Measurements from ENCODE around the gene LRP10.

LRP10 gene

DNA sequence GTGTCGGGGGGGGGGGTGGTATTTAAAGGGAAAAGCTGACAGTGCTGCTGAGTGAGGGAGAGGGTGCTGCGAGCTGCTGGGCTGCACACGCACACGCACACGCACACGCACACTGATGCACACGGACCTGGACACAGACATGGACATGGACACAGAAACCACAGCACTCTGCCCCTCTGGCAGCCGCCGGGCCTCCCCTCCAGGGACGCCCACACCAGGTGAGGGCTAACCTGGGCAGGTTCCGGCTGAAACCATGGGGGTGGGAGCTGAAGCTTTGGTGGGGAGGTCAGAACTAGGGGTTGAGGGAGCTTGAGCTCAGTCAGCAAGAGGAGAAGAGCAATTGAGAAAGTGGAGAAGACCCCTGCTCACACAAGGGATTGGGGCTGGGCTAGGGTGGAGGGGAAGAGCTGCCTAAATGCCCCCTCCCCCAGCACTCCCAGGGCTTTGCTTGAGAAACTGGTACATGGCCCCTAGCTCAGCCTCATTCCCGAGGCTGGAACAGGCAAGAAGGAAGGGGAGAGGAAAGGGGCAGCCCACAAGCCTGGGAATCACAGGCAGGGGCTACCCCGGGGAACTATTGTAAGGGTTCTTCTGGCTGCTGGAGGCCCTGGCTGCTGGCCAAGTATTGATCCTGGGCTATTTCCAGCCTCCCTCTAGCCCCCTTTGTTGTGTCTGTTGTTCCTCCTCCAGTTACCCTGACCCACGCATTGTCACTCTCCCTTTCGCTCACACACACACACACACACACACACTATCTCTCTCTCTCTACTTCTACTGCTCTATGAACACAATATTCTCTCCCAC lies 11.8 kb downstream of the LRP10 start, which contains the start of gene REM2:
Gene REM2, plus strand, starts transcription at position 50 of the 804 bp plus-strand sequence. Its CDS starts 66 bp downstream, at position 116.
- no peaks in the 10 kb centered on the region for H3K9me3 Mint-ChIP-seq
- H3K4me1 Mint-ChIP-seq (ENCODE audit: low read depth), result peaks cover 19% of the 10 kb centered on the region
- peaks cover 14% of the 10 kb centered on the region for H3K27me3 Mint-ChIP-seq (ENCODE audit: low read depth)
- no peak for DNase-seq (ENCODE audit: low spot score)
- peaks cover 11% of the 10 kb centered on the region for H3K36me3 Mint-ChIP-seq (ENCODE audit: low read depth)
- peak within 1 kb of the TSS; percentile 5 for H3K27ac Mint-ChIP-seq
- no peak within 1 kb of the TSS for H3K4me3 Mint-ChIP-seq

DNA sequence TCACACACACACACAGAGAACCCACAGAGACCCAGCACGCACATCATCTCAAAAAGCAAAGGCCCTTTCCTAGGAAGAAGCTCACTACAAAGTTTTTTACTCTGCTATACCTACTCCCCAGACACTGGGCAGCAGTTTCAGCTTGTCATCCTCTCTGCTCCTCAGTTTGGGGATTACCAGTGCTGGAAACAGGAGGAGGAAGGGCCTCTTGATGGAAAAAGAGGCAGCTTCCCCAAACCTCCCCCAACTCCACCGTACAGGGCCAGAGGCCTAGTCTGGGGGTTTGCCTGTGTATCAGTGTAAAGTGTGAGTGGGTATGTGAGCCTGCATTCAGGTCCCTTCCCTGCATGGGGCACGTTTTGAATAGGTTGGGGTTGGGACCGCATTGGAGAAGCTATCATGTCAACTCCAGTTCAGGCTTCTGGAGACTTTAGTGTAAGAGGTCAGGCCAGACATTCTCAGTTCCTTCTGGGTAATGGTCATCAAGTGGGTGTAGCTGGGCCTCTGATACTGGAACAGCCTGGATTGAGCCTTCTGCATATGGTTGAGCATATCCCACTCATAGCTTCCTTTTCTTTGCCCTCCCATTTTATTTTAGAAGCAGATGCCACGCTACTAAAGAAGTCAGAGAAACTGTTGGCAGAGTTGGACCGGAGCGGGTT lies 12.7 kb downstream of the LRP10 start:
- Mint-ChIP-seq H3K4me3 (no peak overlapping the region), H3K27ac (no peak overlapping the region), H3K4me1 (ENCODE audit: low read depth) (peaks cover 19% of the 10 kb centered on the region), H3K27me3 (ENCODE audit: low read depth) (peaks cover 14% of the 10 kb centered on the region), H3K9me3 (no peaks in the 10 kb centered on the region), H3K36me3 (ENCODE audit: low read depth) (peaks cover 7% of the 10 kb centered on the region)
- DNase-seq (ENCODE audit: low spot score), result no peak

DNA sequence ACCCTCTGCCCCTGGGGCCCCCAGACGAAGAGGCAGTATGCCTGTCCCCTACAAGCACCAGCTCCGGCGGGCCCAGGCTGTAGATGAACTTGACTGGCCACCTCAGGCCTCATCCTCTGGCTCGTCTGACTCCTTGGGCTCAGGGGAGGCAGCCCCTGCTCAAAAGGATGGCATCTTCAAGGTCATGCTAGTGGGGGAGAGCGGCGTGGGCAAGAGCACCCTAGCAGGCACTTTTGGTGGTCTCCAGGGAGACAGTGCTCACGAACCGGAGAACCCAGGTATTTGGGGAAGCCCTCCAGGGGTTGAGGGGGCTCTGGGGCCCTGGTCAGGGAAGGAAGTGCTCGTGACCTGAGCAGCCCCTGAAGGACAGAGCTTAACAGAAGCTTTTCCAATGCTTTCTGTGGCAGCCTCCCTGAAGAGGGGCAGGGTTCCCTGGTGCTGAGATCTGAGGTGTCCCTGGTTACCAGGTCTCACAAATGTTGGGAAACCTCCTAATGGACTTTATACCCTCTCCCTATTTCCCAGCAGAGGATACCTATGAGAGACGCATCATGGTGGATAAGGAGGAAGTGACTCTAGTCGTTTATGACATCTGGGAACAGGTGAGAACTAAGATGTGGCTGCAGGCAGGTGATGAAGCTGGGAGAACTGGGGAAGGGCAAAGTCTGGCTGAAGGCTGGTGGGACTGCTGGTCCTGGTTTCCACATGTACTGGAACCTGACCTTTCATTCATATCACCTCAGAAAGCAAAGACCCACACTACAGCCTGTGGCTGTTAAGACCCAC lies 13.4 kb downstream of the LRP10 start:
- no peak overlapping the region for H3K27ac Mint-ChIP-seq

DNA sequence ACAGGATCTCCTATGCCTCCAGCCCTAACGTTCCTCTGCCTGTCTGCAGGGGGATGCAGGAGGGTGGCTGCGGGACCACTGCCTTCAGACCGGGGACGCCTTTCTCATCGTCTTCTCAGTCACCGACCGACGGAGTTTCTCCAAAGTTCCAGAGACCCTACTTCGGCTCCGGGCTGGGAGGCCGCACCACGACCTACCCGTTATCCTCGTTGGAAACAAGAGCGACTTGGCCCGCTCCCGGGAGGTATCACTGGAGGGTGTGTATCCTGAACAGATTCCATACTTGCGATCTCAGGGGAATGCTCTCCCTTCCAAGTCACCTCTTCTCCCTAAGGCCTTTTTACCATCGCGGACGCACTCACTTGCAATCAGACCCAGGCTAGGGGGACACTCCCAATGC lies 14.4 kb downstream of the LRP10 start:
- H3K4me1 Mint-ChIP-seq (ENCODE audit: low read depth), result peaks cover 24% of the 10 kb centered on the region
- peaks cover 14% of the 10 kb centered on the region for H3K27me3 Mint-ChIP-seq (ENCODE audit: low read depth)
- H3K36me3 Mint-ChIP-seq (ENCODE audit: low read depth), result peaks cover 3% of the 10 kb centered on the region
- peak overlapping the region; percentile 74 for H3K27ac Mint-ChIP-seq
- no peak for DNase-seq (ENCODE audit: low spot score)
- no peaks in the 10 kb centered on the region for H3K9me3 Mint-ChIP-seq
- peak overlapping the region; percentile 69 for H3K4me3 Mint-ChIP-seq

More for the DNA sequence above, 13.4 kb downstream of the LRP10 start:
- H3K4me3 Mint-ChIP-seq, result no peak overlapping the region
- no peaks in the 10 kb centered on the region for H3K9me3 Mint-ChIP-seq
- H3K36me3 Mint-ChIP-seq (ENCODE audit: low read depth), result peaks cover under 1% of the 10 kb centered on the region
- DNase-seq (ENCODE audit: low spot score), result no peak
- peaks cover 18% of the 10 kb centered on the region for H3K4me1 Mint-ChIP-seq (ENCODE audit: low read depth)
- H3K27me3 Mint-ChIP-seq (ENCODE audit: low read depth), result peaks cover 14% of the 10 kb centered on the region

DNA sequence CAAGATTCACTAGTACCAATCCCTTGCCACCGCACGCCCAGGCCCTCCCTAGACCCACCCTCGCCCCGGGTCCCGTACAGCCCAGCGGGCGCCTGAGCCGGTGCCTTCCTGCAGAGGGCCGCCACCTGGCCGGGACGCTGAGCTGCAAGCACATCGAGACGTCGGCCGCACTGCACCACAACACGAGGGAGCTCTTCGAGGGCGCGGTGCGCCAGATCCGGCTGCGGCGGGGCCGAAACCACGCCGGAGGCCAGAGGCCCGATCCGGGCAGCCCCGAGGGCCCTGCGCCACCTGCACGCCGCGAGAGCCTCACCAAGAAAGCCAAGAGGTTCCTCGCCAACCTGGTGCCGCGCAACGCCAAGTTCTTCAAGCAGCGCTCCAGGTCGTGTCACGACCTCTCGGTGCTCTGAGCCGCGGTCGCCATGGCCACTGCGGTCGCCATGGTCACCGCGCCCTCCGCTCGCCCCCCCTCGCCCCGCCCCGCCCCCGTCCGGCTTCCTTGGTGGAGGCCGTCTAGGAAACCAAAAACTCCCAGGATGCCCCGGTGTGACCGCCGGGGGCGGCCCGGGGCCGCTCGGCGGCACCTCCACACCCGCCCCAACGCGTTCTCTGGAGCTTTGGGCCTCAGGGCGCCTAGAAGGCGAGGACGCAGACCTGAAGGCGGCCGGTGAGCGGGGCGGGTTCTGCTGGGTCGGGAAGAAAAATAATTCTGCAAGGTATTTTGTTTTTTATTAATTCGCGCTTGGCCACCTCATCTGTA lies 15.1 kb downstream of the LRP10 start:
- Mint-ChIP-seq H3K9me3 (no peaks in the 10 kb centered on the region), H3K27ac (peak overlapping the region; percentile 89), H3K36me3 (ENCODE audit: low read depth) (peaks cover 3% of the 10 kb centered on the region), H3K4me1 (ENCODE audit: low read depth) (peaks cover 24% of the 10 kb centered on the region), H3K4me3 (peak overlapping the region; percentile 93), H3K27me3 (ENCODE audit: low read depth) (peaks cover 14% of the 10 kb centered on the region)
- DNase-seq (ENCODE audit: low spot score), result peak; percentile 69

DNA sequence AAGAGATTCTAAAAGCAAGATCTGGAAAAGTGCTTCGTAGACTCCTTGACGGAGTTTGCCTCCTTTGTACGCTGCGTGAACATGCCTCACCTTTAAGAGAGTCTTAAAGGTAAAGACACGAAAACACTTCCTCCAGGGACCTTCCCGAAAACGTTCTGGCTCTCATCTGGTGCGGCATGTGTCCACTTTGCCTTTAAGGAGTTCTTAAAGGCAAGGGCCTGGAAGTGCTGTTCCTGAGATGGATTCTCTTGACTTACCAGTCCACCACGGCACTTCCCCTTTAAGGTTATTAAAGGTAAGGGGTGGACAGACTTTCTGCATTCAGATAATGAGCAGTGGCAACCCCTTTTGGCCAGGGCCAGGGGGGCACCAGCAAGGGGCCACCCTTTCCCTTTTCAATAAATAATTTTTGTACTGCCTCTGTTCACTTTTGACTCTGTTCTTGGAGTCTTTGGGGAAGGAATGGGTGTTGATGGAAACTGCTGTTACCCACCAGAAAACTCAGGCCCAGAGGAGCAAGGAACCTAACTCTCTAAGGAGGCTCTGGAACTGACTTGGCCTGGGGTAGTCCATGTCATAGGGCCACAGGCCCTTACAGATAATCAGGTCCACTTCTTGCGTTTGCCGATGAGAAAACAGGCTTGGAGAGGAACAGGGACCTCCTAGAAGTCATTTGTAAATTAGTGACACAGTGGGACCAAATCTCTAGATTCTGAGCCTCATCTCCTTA lies 15.9 kb downstream of the LRP10 start:
- Mint-ChIP-seq H3K4me1 (ENCODE audit: low read depth) (peaks cover 24% of the 10 kb centered on the region), H3K27me3 (ENCODE audit: low read depth) (peaks cover 14% of the 10 kb centered on the region), H3K4me3 (peak overlapping the region; percentile 93), H3K27ac (peak overlapping the region; percentile 89), H3K9me3 (no peaks in the 10 kb centered on the region), H3K36me3 (ENCODE audit: low read depth) (peaks cover 3% of the 10 kb centered on the region)
- peak; percentile 23 for DNase-seq (ENCODE audit: low spot score)

DNA sequence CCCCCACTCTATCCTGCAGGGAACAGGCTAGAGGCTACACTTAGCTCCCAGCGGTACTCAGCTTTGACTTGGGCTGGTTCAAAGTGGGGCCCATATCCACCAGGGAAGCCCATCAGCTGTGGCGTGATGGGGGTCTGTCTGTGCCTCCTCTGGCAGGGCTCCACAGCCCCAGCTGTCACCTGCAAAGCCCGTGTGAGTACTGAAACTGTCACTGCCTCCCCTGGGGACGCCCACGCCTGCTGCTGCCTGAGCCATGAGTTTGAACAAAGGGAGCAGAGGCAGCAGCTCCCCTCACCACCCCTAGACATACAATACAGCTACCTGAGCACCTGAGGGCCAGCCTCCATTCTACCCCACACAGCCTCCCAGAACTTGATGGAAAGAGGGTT lies 16.4 kb downstream of the LRP10 start:
- Mint-ChIP-seq H3K4me1 (ENCODE audit: low read depth) (peaks cover 24% of the 10 kb centered on the region), H3K27me3 (ENCODE audit: low read depth) (peaks cover 14% of the 10 kb centered on the region), H3K27ac (no peak overlapping the region), H3K36me3 (ENCODE audit: low read depth) (peaks cover 3% of the 10 kb centered on the region), H3K9me3 (no peaks in the 10 kb centered on the region), H3K4me3 (peak overlapping the region; percentile 93)
- DNase-seq (ENCODE audit: low spot score), result peak; percentile 24

DNA sequence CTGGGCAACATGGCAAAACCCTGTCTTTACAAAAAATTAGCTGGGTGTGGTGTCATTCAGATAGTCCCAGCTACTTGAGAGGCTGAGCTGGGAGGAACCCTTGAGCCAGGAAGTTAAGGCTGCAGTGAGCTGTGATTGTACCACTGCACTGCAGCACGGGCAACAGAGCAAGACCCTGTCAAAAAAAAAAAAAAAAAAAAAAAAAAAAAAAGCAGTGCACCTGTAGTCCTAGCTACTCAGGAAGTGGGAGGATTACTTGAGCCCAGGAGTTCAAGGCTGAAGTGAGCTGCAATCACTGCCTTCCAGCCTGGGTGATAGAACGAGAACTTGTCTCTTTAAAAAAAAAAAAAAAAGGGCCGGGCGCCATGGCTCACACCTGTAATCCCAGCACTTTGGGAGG lies 17.1 kb downstream of the LRP10 start:
- H3K27ac Mint-ChIP-seq, result no peak overlapping the region
- DNase-seq (ENCODE audit: low spot score), result no peak
- peaks cover 3% of the 10 kb centered on the region for H3K36me3 Mint-ChIP-seq (ENCODE audit: low read depth)
- no peak overlapping the region for H3K4me3 Mint-ChIP-seq
- peaks cover 12% of the 10 kb centered on the region for H3K27me3 Mint-ChIP-seq (ENCODE audit: low read depth)
- H3K9me3 Mint-ChIP-seq, result no peaks in the 10 kb centered on the region
- H3K4me1 Mint-ChIP-seq (ENCODE audit: low read depth), result peaks cover 24% of the 10 kb centered on the region

DNA sequence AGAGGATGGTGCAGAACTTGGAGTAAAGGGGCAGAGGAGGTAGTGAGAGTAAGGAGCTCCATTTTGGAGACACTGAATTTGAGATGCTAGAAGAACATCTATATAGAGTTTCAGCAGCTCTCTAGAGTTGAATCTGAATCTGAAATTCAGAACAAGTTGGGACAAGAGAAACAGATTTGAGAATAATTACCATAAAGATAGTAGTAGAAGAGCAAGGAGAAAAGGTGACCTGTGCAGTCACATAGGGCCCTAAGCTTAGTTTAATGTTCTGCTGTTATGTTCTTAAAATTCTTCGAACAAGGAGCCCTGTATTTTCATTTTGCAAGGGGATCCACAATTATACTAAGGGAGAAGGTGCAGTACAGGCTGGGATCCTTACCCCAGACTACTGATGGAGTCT lies 18.9 kb downstream of the LRP10 start:
- Mint-ChIP-seq H3K27me3 (ENCODE audit: low read depth) (peaks cover 7% of the 10 kb centered on the region), H3K9me3 (no peaks in the 10 kb centered on the region), H3K27ac (no peak overlapping the region), H3K36me3 (ENCODE audit: low read depth) (peaks cover 6% of the 10 kb centered on the region), H3K4me3 (no peak overlapping the region), H3K4me1 (ENCODE audit: low read depth) (peaks cover 24% of the 10 kb centered on the region)
- DNase-seq (ENCODE audit: low spot score), result no peak

DNA sequence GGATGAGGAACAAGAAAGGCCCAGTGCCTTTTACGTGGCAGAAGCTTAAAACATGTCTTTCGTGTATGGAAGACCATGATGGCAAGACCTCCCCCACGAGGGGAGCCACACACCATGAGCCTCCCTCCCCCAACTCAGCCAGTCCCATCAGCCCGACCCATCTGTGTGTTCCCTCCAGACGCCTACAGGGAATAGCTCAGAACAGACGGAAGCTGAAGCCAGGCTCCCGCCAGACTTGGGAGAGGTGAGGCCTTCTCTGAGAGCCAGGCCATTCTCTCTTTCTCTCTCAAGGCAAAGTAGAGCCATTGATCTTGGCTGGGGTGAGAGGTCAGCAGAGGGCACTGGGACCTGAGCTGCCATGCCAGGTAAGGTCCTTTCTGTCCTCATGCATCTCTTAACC lies 20.9 kb downstream of the LRP10 start:
- no peak for DNase-seq (ENCODE audit: low spot score)
- Mint-ChIP-seq H3K9me3 (no peaks in the 10 kb centered on the region), H3K27me3 (ENCODE audit: low read depth) (no peaks in the 10 kb centered on the region), H3K4me1 (ENCODE audit: low read depth) (peaks cover 15% of the 10 kb centered on the region), H3K4me3 (no peak overlapping the region), H3K27ac (no peak overlapping the region), H3K36me3 (ENCODE audit: low read depth) (peaks cover 6% of the 10 kb centered on the region)

DNA sequence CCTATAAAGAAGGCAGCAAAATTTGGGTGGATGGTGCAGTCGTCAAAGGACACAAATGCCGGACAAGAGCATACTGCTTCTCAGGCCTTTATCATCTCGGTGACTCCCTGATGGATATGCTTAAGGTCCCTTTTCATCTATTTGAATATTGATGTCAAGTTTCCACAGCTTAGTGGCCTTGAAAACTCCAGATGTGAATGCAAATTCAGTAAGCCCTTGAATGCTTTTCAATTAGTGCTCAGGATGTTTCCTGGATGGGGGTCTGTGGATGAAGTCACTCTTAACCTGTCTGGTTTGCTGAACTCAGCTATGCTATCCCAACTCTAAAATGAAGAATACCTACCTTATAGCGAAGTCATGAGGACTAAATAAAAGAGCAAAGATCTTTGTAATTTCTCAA lies 22.2 kb downstream of the LRP10 start:
- H3K27me3 Mint-ChIP-seq (ENCODE audit: low read depth), result no peaks in the 10 kb centered on the region
- no peaks in the 10 kb centered on the region for H3K9me3 Mint-ChIP-seq
- H3K36me3 Mint-ChIP-seq (ENCODE audit: low read depth), result peaks cover 8% of the 10 kb centered on the region
- no peak overlapping the region for H3K4me3 Mint-ChIP-seq
- H3K27ac Mint-ChIP-seq, result no peak overlapping the region
- no peak for DNase-seq (ENCODE audit: low spot score)
- H3K4me1 Mint-ChIP-seq (ENCODE audit: low read depth), result peaks cover 11% of the 10 kb centered on the region

DNA sequence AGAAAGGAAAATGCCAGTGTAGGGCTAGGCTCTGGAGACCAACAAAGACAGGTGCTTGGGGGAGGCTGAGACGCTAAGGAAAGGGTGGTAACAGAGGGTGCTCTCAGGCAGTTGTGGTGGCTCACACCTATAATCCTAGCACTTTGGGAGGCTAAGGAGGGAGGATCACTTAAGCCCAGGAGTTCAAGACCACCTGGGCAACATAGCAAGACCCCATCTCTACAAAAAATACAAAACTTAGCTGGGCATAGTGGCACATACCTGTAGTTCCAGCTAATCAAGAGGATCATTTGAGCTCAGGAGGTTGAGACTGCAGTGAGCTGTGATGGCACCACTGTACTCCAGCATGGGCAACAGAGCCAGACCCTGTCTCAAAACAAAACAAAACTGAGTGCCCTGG lies 23.9 kb downstream of the LRP10 start:
- Mint-ChIP-seq H3K9me3 (no peaks in the 10 kb centered on the region), H3K4me1 (ENCODE audit: low read depth) (peaks cover 7% of the 10 kb centered on the region), H3K27ac (no peak overlapping the region), H3K4me3 (no peak overlapping the region), H3K27me3 (ENCODE audit: low read depth) (no peaks in the 10 kb centered on the region), H3K36me3 (ENCODE audit: low read depth) (peaks cover 7% of the 10 kb centered on the region)
- DNase-seq (ENCODE audit: low spot score), result no peak

DNA sequence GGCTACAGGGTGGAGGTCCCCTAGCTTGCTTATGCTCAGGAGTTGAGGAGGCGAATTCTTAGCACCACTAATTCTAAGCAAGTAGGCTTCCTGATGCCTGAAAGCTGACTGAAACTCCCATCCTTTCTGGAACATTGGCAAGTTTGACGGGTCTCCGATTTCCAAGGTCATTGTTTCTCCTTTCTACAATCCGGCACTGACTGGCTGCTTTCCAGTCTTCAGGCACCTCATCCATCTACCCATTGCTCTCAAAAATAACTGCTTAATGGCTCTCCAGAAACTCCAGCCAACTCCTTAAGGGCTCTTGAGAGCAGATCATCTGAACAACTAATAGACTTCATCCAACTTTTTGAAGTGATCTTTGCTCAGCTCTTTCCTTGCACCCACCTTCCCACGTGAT lies 24.8 kb downstream of the LRP10 start:
- Mint-ChIP-seq H3K36me3 (ENCODE audit: low read depth) (peaks cover 13% of the 10 kb centered on the region), H3K27me3 (ENCODE audit: low read depth) (no peaks in the 10 kb centered on the region), H3K9me3 (no peaks in the 10 kb centered on the region), H3K27ac (no peak overlapping the region), H3K4me3 (no peak overlapping the region), H3K4me1 (ENCODE audit: low read depth) (peaks cover 12% of the 10 kb centered on the region)
- DNase-seq (ENCODE audit: low spot score), result no peak
